AG08395 (cell line): Measurements from ENCODE around the gene GALNT18.

Experiments used
- DNase-seq: peaks from one replicate; pipeline ENCODE4 v3.0.0; 2012; ENCODE audit warnings: mixed read lengths, low spot score

Gene GALNT18

GRCh38 chr11:11237070-11237832 is 384.6 kb downstream of the GALNT18 start:
- no peak for DNase-seq

- DNase-seq = no peak
Measured at GRCh38 chr11:11236498-11237059, 385.2 kb downstream of the GALNT18 start.

- DNase-seq = no peak
Measured at GRCh38 chr11:11231763-11232162, 390.0 kb downstream of the GALNT18 start.

DNA sequence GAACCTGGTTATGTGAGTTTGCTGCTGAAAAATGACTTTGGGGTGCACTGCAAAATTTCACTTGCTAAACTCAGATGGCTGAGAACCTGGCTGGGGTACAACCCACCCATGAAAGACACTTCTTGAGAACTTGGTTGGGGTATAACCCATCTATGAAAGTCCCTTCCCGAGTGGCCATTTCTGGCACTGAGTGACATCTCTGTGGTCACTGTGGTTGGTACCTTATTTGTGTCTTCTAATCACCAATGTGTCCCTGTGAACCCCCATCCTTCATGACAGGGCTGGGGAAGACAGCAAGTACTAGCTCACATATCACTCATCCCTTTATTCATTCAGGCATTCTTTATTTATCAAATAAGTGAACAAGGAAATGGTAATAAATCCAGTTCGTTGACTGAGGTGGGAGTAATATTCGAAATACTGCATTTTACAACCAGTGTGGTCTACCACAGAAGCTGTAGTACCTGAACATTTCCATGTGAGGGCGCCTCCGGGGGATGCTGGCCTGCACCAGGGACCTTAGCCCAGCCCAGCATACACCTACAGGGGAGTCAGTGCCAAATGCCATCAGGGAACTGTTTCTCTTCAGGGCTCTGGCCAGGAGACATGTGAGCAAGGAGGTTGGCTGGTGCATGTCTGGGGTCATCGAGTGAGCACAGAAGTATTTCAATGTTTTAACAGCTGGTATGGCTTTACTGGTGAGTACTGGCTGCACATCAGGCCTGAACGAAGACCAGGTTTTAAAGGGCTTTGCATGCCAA is 390.8 kb downstream of the GALNT18 start:
- no peak for DNase-seq

DNA sequence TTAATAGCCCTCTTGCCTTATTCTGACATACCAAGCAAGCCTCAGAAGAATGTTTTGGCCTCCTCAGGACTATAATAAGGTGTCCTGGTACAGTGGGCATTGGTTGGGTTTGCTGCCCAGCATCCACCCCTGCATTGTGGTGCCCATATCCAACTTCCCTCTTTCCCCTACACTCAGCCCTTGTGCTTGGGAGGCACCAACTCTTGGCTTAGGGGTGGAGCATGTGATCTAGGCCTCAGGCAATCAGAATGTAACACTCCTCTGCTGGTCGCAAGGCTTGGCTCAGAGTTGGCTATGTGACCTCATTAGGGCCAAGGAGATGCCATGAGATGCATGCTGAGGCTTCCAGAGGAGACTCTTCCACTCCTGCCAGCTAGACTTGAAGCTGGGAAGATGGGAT is 391.7 kb downstream of the GALNT18 start:
- DNase-seq = no peak

DNA sequence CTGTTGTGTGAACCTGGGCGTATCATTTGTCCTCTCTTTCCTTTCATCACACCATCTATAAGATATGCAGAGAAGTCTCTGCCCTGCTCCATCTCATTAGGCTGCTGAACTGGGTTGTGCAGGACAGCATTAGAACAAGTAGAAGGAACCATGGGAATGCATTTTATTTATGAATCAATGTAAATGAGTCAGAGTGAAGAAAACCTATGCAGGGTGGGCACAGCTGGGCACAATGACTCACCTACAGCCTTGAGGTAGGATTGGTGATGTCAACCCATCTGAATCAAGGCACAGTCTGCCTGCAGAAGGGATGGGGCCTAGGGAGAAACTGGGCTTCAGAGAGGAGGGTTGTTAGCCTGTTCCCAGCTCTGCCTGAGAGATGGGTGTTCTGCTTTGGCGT is 392.2 kb downstream of the GALNT18 start:
- DNase-seq = no peak

- DNase-seq = no peak
Measured at GRCh38 chr11:11227296-11228085, 394.3 kb downstream of the GALNT18 start.
